NCI-H2196 (cell line): ENCODE data around the gene TSNAXIP1.
A peak's percentile ranks its signal among the peaks of the same experiment; 100 is the strongest.

Experiments
- DNase-seq: peaks from one replicate; lab custom pipeline; 2025; ENCODE audit not compliant: unreplicated experiment; lab: John Stamatoyannopoulos, UW

Gene TSNAXIP1

GRCh38 chr16:67806428-67807147 is at the start of gene TSNAXIP1, which contains the start of gene RANBP10:
Gene TSNAXIP1, plus strand, starts transcription at chr16:67806889. Its CDS starts 261 bp downstream, at chr16:67807150.
Gene RANBP10, minus strand, starts transcription at chr16:67806560. Its CDS starts 24 bp downstream, at chr16:67806536.
- peak; percentile 92 for DNase-seq

GRCh38 chr16:67758006-67758405 is 48.7 kb upstream of the TSNAXIP1 start:
- no peak for DNase-seq

GRCh38 chr16:67758966-67759365 is 47.7 kb upstream of the TSNAXIP1 start:
- DNase-seq, result no peak

GRCh38 chr16:67760206-67760955 is 46.3 kb upstream of the TSNAXIP1 start:
- DNase-seq, result no peak

- DNase-seq, result no peak
Observed at GRCh38 chr16:67760956-67761230, 45.8 kb upstream of the TSNAXIP1 start.

GRCh38 chr16:67761924-67762323 is 44.8 kb upstream of the TSNAXIP1 start:
- no peak for DNase-seq

GRCh38 chr16:67762385-67762784 is 44.3 kb upstream of the TSNAXIP1 start:
- no peak for DNase-seq

GRCh38 chr16:67763066-67763465 is 43.6 kb upstream of the TSNAXIP1 start:
- no peak for DNase-seq

- no peak for DNase-seq
Observed at GRCh38 chr16:67764158-67764667, 42.5 kb upstream of the TSNAXIP1 start.

- no peak for DNase-seq
Observed at GRCh38 chr16:67766291-67766690, 40.4 kb upstream of the TSNAXIP1 start.

- DNase-seq, result no peak
Observed at GRCh38 chr16:67767953-67768352, 38.7 kb upstream of the TSNAXIP1 start.

- no peak for DNase-seq
Observed at GRCh38 chr16:67770346-67770991, 36.2 kb upstream of the TSNAXIP1 start.

- DNase-seq, result no peak
Observed at GRCh38 chr16:67773099-67773498, 33.6 kb upstream of the TSNAXIP1 start.

- no peak for DNase-seq
Observed at GRCh38 chr16:67773569-67774456, 32.9 kb upstream of the TSNAXIP1 start.

- no peak for DNase-seq
Observed at GRCh38 chr16:67774457-67774853, 32.2 kb upstream of the TSNAXIP1 start.

GRCh38 chr16:67775273-67775672 is 31.4 kb upstream of the TSNAXIP1 start:
- no peak for DNase-seq

- no peak for DNase-seq
Observed at GRCh38 chr16:67779256-67780014, 27.3 kb upstream of the TSNAXIP1 start.

- no peak for DNase-seq
Observed at GRCh38 chr16:67780847-67781564, 25.7 kb upstream of the TSNAXIP1 start.

GRCh38 chr16:67781565-67781921 is 25.1 kb upstream of the TSNAXIP1 start:
- DNase-seq, result no peak
